Left ventricle myocardium superior (tissue), 1 donor: ENCODE data around the gene B3GALT4. TPM values are rescaled to one million over a fixed set of nuclear protein-coding genes. Genes with fewer than 3 reads are reported as not detected.
A peak's percentile ranks its signal among the peaks of the same experiment; 100 is the strongest.
"Not testable (repeated sequence)": the region's sequence is repeated elsewhere in the genome, so short reads cannot be mapped to it uniquely, and the experiment has no call there.

Source experiments
- ATAC-seq: fragments of 200-7000 bp; cut with Tn5 transposase; one replicate; pipeline ENCODE4 v1.9.1; 2020; ENCODE audit warnings: mild to moderate bottlenecking, moderate library complexity
- DNase-seq: peaks from one replicate; pipeline ENCODE4 v3.0.0-alpha.2; 2020
- intact Hi-C: fragments of 100-400 bp; cut with micrococcal nuclease; formaldehyde crosslinking; loops from one replicate; pipeline ENCODE4 v1.11.0; 2022
- total RNA-seq: library from RNA; stranded (reverse); fragmentation: NEBNext Ultra II Directional; extraction: Animal tissue kit (Norgen Biotek cat#: 25700); gene quantifications from one replicate; pipeline ENCODE4 v1.2.1, GENCODE V29; 2021
- donor health status: DM: no; HTN: yes; CAD: no; lungs with severe emphysema.

B3GALT4 gene
- total RNA-seq, 1 donor from 2014 or later, result 6.9 TPM

DNA sequence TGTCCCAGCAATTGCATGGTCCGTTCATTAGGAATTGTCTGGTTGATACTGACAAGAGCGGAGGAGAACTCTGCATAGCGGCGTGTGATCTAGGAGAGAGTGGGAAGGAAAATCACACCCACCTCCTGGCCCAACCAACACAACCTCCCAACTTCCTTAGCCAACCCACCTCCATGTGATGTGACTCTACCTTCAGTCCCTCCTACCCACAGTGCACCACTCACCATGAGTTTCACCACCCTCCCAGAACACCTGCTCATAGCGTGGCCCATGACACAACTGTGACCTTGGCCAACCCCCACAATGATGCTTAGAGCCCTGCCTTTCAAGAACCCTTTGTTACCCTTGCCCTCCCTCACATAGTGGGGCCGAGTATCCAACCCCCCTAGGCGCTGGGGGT is 12.9 kb upstream of the B3GALT4 start:
- DNase-seq (no peak), ATAC-seq (no peak)
- intact Hi-C loops, result no loop called here

DNA sequence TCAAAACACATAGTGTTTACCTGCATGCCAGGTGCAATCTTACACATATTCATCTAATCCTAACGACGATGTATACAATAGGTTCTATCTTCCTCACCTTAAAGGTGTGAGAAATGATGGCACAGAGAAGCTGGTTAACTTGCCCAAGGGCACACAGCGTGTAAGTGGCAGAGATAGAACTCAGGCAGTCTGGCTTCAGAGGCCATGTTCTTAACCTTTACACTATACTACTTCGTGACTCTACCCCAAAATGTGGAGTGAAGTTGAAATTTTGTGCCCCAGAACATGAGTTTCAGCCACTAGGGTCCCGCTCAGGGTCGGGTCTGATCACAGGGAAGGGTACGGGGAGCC is 5.8 kb upstream of the B3GALT4 start:
- ATAC-seq, result peak; percentile 21
- intact Hi-C loops, result no loop called here
- DNase-seq, result no peak

DNA sequence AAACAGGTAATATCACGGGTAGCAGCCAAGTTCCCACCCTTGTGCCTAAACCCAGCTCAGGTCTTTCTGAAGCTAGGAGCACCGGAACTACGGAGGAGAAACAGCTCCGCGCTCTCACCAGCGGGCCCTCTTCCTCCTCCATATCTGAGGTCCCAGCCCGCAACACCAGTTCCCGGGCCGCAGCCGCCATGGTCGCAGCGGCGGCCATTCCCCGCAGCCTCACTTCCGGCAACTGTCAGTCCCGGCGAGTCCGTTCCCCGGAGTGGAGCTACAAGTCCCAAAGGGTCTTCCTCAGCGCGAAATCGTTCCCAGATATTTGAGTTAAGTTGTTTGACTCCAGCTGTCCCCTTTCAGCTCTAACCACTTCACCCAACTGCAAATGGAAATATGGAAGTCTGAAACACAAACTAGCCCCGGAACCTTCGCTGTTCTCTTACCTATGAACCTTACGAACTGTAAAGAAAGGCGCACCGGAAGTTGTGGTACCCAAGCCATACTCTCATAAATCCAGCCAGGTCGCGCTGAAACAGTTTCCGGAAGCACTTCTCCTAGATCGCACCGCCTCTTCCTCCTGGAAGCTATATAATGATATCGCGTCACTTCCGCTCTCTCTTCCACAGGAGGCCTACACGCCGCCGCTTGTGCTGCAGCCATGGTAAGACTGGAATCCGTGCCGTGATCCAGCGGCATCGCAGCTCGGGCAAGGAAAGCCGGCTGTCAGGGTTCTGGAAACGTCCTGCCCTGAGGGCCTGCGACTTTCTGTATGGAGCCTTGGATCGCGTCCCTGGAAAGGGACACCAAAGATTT is 5.3 kb upstream of the B3GALT4 start, which contains the start of the genes RPS18 and VPS52:
Gene RPS18, plus strand, starts transcription at position 608 of the 807 bp plus-strand sequence. Its CDS starts 45 bp downstream, at position 653.
Gene VPS52, minus strand, starts transcription at position 409 of the 807 bp plus-strand sequence. Its CDS starts 201 bp downstream, at position 208.
- ATAC-seq (peak; percentile 96), DNase-seq (peak; percentile 91)
- intact Hi-C loops, result no loop called here

DNA sequence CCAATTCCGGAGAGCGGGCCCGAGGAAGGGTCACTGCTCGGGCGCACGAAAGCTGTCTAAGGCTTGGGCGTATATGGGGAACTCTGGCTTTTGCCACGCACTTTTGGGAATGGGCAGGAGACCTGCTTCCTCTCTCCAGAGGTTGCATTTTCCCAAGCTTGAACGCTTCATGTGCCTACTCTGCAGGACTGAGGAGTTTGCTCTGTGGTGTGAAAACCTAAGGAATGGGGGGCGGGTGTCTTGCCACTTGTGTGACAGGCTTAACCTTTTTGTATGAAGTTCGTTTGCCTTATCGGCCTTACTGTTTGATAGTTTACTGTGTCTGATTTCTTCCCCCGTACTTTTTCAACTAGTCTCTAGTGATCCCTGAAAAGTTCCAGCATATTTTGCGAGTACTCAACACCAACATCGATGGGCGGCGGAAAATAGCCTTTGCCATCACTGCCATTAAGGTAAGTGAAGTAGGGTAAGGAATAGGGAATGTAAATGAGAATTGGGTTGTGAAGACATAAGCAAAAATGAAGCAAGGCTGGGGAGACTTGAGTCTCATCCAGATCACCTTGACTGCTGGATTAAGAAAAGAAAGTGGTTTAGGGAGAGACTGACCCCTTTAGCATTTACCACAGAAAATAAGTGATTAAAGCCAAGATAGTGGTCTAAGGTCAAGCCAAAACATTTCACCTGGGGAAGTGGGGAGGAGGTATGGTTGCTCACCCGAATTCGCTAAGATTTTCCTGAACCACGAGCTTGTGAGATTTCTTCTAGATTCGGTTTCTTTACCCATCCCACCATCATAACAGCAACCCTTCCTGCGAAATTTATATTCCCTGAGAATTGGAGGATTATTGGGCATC is 4.4 kb upstream of the B3GALT4 start:
- peak; percentile 13 for ATAC-seq
- DNase-seq, result no peak
- intact Hi-C loops, result no loop called here

DNA sequence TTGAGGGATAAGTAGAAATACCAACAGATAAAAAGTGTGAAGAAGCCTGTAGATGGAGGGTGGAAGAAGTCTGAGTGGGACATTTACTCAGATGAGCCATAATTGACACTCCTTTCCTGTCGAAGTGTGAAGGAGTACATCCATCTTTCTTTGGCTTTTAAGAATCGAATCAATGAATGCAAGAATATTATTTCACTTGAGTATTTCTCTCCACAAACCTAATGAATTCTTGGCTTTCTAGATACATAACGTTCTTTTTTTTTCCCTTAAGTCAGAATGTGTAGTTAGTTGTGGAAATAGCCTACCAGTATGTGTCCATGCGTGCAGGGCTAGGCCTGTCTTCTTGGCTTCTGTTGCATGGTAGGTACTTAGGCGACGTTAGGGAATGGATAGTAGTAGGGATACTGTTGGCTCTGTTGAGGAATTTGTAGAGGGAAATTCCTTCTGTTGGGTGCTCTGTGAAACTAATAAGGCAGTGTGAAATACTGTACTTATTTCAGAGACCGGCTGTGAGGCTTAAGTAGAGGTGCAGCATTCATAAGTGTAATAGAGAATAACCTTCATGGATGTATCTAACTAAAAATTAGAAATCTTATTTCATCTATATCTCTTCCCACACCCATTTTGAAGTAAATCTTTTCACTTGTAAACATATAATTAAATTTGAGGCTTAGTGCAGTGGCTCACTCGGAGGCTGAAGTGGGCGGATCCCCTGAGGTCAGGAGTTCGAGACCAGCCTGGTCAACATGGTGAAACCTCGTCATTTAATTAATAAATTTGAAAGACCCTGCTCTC is 3.6 kb upstream of the B3GALT4 start:
- intact Hi-C loops, result no loop called here

DNA sequence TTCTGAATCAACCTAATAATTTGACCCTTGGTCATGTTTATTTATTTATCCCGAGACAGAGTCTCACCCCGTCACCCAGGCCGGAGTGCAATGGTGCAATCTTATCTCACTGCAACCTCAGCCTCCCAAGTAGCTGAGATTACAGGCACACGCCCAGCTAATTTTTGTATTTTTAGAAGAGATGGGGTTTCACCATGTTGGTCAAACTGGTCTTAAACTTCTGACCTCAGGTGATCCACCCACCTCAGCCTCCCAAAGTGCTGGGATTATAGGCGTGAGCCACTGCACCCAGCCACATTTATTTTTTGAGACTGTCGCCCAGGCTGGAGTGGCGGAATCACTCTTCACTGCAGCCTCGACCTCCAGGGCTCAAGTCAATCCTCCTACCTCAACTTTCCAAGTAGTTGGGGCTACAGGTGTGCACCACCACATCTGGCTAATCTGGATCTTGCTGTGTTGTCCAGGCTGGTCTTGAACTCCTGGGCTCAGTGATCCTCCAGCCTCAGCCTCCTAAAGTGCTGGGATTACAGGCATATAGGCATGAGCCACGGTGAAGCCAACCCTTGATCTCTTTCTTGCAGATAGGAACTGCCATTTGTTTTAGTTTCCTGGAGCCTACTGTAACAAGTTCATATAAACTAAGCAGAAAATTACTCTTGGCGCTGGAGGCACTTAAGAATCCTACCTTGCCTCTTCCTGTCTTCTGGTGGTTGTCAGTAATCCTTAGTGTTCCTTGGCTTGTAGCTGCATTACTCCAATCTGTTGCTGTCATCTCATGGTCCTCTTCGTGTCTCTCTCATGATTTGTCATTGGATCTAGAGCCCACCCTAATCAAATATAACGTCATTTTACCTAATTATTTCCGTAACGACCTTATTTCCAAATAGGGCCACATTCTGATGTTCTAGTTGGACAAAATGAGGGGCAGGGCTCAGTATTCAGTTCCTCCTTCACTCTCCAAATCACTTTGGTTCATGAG is 2.7 kb upstream of the B3GALT4 start:
- DNase-seq (no peak), ATAC-seq (no peak)
- intact Hi-C loops, result no loop called here

More for the DNA sequence above, 3.6 kb upstream of the B3GALT4 start:
- no peak for ATAC-seq
- DNase-seq, result no peak

DNA sequence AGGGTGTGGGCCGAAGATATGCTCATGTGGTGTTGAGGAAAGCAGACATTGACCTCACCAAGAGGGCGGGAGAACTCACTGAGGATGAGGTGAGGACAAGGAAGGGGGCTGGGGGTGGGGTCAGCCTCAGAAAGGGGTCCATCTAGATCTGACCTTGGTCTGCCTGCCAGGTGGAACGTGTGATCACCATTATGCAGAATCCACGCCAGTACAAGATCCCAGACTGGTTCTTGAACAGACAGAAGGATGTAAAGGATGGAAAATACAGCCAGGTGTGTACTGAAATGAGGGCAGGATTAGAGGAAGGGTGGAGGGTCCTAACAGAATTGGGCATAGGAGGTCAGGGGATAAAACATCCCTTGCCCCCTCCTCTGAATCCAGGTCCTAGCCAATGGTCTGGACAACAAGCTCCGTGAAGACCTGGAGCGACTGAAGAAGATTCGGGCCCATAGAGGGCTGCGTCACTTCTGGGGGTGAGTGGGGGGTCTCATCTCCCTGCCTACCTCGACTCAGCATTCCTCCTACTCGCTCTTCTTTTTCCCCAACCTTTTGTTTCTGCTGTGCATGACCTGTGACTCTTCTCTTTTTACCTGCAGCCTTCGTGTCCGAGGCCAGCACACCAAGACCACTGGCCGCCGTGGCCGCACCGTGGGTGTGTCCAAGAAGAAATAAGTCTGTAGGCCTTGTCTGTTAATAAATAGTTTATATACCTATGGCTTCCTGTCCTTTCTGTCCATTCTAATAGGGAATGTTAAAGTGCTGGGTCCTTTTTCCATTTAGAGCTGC is 935 bp upstream of the B3GALT4 start:
- not testable (repeated sequence) for ATAC-seq

DNA sequence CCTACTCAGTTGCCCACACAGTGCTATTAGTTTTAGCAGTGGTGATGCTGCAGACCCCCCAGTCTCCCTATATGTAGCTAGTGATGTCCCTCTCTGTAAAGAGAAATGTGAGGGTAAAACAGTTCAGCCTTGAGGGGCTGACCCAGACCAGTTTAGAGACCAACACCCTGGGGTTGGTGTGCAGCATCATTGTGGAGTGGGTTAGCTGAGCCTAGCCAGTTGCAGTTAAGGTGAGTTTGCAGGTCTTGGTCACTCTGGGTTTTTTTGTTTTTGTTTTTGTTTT is 401 bp upstream of the B3GALT4 start:
- intact Hi-C loops, result no loop called here
- ATAC-seq, result no peak

More for the DNA sequence above, 935 bp upstream of the B3GALT4 start:
- intact Hi-C loops, DNase-seq: not testable (repeated sequence)

DNA sequence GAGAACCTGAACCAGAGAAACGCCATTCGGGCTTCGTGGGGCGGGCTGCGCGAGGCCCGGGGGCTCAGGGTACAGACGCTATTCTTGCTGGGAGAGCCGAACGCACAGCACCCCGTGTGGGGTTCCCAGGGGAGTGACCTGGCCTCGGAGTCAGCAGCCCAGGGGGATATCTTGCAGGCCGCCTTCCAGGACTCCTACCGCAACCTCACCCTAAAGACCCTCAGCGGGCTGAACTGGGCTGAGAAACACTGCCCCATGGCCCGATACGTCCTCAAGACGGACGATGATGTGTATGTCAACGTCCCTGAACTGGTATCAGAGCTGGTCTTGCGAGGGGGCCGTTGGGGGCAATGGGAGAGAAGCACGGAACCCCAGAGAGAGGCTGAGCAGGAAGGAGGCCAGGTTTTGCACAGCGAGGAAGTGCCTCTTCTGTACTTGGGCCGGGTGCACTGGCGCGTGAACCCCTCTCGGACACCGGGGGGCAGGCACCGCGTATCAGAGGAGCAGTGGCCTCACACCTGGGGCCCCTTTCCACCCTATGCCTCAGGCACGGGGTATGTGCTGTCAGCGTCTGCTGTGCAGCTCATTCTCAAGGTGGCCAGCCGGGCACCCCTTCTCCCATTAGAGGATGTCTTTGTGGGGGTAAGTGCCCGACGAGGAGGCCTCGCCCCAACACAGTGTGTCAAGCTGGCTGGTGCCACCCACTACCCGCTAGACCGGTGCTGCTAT is 904 bp downstream of the B3GALT4 start:
- peak; percentile 37 for DNase-seq
- ATAC-seq, result peak; percentile 1
- intact Hi-C loops, result no loop called here

More for the DNA sequence above, 401 bp upstream of the B3GALT4 start:
- no peak for DNase-seq

DNA sequence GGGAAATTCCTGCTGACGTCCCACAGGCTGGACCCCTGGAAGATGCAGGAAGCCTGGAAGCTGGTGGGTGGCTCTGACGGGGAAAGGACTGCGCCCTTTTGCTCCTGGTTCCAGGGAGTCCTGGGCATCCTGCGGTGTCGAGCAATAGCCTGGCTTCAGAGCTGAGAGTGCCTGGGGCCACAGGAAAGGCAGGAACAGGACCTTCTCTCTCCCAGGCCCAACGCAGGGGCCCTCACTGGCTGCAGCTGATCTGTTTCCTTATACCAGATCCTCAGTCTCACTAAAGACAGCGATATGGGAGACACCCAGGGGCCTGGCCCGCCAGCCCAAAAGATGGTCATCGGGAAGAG is 1.4 kb downstream of the B3GALT4 start:
- intact Hi-C loops, result no loop called here
- ATAC-seq (no peak), DNase-seq (no peak)

DNA sequence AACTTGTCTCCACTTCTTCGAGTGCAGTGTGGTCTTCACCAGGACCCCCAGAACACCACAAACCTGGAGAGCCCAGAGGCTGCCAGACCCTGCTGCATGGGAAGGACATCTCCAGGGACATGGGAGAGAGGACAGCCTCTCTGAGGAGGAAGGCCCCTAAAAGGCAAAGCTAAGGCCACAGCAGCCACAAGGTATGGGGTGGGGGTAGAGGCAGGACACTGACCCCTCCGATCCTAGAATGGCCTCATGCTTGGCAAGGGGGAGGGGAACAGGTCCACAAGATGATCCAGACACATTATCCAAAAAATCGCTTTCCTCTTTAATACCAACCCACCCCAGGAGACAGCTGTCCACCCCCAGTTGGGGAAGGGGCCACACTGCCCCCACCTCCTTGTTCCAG is 1.9 kb downstream of the B3GALT4 start:
- DNase-seq, result no peak
- ATAC-seq, result no peak
- intact Hi-C loops, result no loop called here

DNA sequence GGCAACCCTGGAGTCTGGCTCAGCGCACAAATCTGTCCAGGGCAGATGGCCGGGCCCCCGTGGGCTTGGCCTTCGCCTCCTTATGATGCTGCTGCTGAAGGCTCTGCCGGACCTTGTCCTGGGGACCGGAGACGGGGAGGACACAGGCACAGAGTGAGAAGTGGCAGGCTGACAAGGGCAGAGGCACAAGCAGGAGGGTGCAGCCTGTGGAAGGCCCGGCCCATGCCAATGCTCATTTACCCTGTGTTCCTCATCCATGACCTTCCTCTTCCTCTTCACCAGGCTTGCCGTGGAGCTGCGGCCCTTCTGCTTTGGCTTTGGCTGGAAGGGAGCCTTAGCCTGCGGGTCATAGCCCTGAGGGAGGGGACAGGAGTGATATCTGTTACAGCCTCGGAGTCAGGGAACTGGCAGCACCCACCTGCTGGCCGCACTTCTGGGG is 2.4 kb downstream of the B3GALT4 start:
- intact Hi-C loops, result no loop called here
- DNase-seq (no peak), ATAC-seq (no peak)

DNA sequence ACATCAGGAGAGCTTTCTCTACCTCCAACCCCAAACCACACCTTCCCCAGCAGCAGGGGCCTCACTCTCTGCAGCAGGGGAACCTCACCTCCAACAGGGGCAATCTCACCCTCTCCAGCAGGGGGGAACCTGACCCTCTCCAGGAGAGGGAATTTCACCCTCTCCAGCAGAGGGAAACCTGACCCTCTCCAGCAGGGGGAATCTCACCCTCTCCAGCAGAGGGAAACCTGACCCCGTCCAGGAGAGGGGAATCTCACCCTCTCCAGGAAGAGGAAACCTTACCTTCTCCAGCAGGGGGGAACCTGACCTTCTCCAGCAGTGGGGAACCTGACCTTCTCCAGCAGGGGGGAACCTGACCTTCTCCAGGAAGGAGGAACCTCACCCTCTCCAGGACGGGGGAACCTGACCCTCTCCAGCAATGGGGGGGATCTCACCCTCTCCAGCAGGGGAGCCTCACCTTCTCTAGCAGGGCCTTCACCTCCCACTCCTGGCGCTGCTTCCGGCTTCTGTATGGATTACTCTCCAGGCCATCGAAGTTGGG is 3.1 kb downstream of the B3GALT4 start:
- intact Hi-C loops, result no loop called here
- ATAC-seq (no peak), DNase-seq (no peak)

DNA sequence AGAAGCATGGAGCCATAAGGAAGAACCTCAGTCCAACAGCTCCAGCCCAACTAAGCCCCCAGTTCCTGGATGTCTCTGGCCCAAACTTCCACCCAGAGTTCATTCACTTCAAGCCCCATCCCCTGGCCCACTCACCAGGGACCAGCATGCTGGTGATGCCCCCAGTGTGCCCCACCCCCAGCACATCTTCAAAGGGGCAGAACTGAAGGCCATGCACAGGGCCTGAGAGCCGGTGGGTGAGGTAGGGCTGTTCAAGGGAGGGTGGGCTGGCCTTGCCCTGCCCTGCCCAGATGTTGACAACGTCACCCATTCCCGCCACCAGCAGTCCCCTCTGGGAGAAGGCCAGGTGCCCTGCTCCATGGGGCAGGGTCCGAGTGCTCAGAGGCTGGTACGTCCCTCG is 3.6 kb downstream of the B3GALT4 start:
- intact Hi-C loops, result no loop called here
- ATAC-seq, result no peak
- no peak for DNase-seq

DNA sequence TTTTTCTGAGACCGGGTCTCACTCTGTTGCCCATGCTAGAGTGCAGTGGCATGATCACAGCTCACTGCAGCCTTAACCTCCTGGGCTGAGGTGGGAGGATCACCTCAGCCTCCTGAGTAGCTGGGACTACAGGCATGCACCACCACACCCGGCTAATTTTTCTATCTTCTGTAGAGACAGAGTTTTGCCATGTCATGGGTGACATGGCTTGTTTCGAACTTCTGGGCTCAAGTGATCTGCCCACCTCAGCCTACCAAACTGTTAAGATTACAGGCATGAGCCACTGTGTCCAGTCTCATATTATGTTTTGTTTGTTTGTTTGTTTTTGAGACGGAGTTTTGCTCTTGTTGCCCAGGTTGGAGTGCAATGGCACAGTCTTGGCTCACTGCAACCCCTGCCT is 8.3 kb downstream of the B3GALT4 start:
- DNase-seq, intact Hi-C loops, ATAC-seq: not testable (repeated sequence)

DNA sequence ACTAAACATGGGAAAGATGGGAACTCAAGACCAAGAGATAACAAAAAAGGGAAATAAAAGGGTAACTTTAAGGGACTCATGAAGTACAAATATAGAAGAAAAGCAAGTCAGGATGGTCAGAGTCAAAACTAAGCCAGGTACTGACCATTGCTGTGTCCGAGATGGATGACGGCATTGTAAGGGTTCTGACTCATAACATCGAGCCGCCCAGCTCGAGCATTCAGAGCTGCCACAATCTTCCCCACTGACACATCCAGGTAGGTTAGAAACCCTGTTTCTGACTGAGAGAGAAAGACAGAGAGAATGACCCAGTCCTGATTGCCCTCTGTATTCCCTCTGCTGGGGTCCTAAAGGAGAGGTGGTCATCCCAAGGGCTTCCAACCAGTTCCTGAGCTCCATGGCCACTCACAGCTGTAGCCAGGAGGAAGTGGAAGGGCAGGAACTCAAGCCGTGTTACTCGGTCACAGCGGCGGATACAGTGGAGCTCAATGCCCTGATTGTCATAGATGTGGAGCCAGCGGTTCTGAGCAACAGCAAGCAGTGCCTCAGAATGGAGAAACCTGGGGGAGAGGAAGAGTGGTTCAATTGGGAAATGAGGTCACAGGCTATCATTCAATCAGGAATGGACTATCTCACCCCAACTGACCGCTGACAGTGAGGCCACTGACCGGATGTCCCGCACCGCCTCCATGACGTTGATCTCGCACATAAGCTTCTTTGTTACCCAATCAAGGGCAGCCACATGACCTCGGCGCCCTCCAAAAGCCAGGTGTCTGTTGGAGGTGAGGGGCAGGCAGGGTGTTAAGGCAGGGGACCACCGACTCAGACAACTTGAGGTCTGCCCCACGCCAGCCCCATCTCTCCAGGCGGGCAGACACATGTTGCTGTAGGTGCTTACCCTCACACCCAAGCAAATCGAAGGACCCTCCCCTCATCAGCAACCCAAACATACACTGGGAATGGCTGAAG is 10.3 kb downstream of the B3GALT4 start:
- ATAC-seq (no peak), DNase-seq (no peak)
- intact Hi-C loops, result no loop called here
